LHCN-M2 (cell line): ENCODE results near the gene IDI2. TPM values are rescaled to one million over a fixed set of nuclear protein-coding genes. Genes with fewer than 3 reads are reported as not detected.

Experiments
- DNase-seq: peaks from one replicate; pipeline ENCODE4 v3.0.0-alpha.2; 2012; ENCODE audit warnings: low read depth
- total RNA-seq: library from RNA; depleted of rRNA; stranded (reverse); fragments of >200 nt; gene quantifications from 2 replicates; pipeline ENCODE4 v1.2.3, GENCODE V29; 2014

IDI2 gene
- total RNA-seq, 1 experiment from 2014 or later = not detected

DNA sequence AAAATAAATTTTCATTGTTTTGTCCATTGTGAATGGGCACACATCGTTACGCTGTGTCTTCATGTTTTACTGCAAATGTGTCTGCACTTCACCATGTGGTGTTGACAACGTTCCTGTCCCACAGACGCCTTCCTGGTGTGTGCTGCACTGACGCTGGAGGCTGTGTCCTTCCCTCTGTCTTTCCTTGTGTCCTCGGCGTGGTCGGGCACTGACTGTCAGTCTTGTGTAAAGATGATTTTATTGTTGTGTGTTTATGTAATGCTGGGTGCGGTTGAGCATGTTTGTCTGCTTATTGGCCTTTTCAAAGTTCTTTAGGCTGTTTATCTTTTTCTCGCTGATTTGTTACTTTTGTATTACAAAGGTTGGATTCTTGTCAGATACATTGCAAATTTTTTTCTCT is 18.1 kb downstream of the IDI2 start:
- DNase-seq = no peak

DNA sequence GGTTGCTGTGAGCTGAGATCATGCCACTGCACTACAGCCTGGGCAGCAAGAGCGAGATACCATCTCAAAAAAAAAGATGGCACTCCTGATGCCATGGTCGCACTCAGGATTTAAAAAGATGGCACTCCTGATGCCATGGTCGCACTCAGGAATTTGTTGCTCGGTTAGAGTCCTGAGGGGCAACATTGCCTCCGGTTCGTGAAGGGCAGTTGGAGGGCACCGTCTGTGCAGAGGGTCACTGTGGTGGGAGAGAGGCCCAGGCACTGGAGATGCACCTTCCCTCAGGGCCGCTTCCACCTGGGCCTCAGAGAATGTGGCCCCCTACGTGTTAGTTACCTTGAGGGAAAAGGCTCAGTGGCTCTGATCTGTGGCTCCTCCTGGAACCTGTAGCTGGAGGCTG is 19.1 kb downstream of the IDI2 start:
- no peak for DNase-seq

DNA sequence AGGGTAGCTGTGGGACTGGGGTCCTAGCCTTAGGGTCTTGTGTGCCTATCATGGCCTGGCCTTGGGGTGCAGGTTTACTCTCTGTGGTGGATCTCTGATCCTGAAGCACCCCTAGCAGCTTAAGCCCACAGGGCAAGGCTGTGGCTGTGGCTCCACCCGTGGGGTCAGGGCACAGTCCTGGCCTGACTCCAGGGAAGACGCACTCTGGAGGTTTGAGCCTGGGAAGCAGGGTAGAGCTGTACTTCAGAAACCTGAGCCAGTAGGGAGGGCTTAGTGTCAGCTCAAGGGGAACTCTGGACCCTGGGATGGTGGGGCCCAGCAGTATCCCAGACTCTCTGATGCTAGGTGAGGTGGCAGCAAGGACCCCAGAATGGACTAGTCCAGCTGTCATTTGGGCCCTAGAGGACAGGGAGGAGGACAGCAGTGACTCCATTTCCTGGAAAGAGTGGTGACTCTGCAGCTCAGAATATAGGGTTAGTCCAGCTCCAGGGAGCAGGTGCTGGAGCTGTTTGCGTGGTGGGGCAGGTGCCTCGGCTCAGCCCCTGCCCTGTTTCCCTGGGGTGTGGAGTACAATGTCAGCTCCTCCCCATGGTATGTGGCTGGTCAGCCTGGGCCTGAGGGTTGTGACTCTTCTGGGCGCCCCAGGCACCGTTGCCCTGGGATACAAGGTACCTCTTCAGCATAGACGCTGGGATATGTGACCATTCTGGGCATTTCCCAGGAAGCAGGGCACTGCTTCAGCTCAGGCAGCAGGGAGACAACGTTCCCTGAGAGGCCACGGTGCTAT is 21.6 kb downstream of the IDI2 start:
- DNase-seq = no peak

DNA sequence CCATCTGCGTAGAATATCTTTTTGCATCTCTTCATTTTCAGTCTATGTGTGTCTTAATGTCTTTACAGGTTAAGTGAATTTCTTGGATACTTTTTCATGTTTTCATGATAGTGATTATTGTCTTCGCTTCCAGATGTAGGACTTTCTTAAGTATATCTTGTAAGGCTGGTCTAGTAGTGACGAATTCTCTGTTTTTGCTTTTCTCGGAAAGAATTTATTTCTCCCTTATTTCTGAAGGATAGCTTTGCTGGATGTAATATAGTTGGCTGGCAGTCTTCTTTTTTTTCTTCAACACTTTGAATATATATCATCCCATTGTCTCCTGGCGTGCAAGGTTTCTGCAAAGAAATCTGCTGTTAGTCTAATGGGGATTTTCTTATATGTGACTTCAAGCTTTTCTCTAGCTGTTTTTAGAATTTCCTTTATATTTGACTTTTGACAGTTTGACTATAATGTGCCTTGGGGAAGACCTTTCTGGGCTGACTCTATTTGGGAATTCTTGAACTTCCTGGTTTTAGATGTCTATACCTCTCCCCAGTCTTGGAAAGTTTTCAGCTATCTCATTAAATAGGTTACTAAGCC is 23.1 kb downstream of the IDI2 start:
- DNase-seq = no peak

DNA sequence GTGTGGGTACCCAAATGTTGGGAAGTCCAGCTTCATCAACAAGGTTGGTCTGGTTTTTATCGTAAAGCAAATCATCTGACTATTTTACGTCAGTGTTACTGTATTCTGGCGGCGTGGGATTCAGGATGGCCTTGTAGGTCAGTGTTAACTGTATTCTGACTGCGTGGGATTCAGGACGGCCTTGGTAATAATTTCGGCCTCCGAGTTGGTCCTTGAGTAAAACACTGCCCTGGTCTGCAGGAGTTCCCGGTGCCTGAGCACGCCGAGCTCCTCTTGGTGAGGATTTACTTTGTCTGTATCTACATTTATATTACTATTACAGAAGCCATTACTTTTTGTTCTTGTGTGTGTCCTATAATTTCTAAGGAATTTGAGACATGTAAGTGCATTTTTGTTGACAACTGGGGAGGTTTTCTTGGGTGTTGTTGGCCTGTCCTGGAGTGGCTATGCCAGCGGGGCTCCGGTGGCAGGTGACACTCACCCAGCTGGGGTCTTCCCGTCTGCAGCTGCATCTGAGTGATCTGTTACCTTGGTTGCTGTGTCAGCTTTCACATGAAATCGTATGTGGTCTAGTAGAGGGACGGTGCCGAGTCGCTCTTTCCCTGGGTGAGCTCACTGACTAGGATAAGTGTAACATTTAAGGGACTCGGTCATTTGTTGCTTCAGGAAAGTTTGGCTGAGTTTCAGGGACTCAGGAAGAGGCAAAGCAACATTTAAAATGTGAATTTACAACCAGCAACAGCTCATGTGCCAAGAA is 28.2 kb downstream of the IDI2 start:
- no peak for DNase-seq

DNA sequence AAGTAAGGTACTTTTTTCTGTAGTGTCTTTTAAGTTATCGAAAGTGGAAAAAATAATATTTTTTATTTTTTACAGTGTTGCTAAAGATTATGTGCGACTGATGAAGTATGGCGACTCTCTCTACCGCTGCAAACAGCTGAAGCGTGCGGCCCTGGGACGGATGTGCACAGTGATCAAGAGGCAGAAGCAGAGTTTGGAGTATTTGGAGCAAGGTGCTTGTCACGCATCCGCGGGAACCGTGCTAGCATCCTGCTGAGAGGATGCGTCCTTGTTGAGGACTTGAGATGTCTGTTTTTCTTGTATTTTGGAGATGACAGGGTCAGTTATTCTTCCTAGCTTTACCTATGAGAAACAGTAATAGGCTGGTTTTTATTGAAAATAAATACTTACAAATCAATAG is 29.6 kb downstream of the IDI2 start:
- DNase-seq = no peak

DNA sequence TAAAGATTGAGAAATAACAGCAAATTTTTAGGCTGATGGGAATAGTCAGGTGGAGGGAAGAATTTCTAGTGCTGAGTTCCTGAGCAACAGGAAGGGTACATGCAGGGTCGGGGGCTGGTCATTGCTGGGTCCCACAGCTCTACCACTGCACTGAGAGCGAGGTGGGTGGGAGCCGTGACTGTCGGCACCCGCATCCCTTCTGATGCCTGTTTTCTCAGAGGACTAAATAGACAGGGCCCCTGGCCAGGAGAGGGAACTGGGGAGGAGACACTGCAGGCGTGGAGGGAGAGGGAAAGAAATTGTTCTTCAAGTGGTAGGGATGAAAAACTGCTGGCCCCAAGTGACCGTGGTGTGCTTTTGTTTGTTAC is 30.1 kb downstream of the IDI2 start:
- DNase-seq = no peak

DNA sequence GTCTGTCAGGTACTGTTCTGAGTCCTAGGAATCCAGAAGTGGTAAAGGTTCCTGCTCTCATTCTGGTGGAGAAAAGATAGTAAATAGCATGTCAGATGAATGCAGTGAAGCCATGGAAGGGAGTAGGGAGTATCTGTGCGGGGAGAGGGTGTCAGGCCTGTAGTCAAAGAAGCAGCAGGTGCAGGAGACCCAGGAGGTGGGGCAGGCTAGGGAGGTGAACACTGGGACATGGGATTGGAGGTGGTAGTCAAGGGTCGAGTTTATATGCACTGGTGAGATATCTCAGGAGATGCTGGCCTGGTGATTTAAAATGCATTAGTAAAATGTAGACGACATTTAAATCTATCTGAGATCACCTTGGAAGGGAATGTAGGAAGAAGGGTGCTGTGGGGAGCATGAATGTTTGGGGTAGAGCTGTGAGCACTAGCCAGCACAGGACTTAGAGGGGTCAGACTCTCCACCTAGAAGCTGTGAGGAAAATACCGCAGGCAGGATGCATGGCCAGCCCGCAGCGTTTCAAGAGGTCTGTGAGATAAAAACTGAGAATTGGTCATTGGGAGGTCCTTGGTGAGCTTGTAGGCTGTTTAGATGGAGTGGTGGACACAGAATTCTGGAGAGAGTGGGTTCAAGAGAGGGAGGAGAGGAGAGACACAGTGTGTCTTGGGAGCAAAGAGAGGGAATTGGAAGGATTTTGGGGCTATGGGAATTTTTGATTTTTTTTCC is 30.7 kb downstream of the IDI2 start:
- DNase-seq = no peak

DNA sequence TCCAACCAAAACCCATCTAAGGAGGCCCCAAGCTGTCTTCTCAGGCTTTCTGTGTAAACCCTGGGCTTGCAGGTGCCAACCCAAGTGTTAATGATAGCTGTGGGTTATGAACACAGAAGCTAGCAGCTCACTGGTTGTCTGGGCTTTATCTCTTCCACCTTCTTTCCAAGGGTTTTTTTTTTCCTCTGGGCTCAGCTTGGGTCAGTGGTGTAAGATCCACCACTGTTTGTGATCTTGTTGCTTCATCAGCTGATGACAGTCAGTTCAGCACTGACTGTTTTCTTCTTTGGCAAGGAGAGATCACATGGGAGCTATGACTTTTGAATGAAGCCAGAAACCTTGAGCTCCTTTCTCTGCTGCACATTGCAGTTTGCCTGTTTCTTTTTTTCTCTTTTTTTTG is 32.8 kb downstream of the IDI2 start:
- DNase-seq = no peak

DNA sequence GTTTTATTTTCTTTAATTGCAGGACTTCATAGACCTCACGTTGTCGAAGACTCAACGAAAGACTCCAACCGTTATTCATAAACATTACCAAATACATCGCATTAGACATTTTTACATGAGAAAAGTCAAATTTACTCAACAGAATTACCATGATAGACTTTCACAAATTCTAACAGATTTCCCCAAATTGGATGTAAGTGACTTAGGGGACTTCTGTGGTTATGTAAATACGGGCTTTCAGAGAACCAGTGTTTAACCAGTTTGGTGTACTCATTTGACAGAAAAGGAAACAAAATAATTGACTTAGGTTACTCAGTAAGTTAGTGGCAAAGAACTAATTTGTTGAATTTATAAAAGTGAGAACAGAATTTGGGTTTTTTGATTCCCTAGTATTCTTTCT is 33.2 kb downstream of the IDI2 start:
- no peak for DNase-seq

DNA sequence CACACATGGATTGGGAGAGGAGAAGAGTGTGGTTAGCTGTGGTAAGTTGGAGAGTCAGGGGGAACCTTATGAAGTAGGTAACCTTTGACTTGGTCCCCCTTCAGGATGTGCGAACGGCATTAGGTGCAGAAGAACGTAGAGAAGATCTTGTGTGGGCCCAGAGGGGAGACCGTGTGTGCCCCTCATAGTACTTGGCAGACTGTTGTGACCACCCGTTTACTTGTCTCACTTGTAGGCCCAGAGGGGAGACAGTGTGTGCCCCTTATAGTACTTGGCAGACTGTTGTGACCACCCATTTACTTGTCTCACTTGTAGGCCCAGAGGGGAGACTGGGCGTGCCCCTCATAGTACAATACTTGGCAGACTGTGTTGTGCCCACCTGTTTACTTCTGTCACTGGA is 34.9 kb downstream of the IDI2 start:
- no peak for DNase-seq

DNA sequence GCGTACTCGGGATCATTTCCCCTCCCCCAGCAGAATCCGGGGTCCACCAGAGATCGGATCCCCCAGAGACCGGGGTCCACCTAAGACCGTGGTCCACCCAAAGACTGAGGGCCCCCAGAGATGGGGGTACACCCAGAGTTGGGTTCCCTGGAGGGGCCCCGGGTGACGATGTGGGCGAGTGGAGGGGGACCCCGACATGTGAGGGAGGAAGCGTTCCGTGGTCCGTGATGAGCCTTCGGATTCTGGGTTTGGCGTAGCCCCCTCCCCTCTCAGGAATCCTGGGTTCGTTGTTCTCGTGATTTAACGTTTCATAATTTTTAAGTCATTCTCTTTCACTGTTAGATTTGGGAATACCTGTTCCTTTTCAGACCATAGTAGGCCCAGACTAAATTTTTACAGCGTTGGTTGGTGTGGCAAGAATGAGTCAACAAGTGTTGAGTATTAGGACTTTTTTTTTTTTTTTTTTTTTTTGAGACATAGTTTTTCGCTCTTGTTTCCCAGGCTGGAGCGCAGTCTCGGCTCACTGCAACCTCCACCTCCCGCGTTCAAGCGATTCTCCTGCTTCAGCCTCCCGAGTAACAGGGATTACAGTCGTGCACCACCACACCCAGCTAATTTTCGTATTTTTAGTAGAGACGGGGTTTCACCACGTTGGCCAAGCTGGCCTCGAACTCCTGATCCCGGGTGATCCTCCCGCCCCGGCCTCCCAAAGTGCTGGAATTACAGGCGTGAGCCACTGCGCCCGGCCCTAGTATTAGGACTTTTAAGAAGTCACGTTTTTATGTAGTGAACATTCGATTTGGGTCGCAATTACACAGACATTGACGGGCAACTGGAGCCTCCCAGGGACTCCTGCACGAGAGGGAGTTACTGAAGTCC is 36.8 kb downstream of the IDI2 start:
- DNase-seq = peak; percentile 19

DNA sequence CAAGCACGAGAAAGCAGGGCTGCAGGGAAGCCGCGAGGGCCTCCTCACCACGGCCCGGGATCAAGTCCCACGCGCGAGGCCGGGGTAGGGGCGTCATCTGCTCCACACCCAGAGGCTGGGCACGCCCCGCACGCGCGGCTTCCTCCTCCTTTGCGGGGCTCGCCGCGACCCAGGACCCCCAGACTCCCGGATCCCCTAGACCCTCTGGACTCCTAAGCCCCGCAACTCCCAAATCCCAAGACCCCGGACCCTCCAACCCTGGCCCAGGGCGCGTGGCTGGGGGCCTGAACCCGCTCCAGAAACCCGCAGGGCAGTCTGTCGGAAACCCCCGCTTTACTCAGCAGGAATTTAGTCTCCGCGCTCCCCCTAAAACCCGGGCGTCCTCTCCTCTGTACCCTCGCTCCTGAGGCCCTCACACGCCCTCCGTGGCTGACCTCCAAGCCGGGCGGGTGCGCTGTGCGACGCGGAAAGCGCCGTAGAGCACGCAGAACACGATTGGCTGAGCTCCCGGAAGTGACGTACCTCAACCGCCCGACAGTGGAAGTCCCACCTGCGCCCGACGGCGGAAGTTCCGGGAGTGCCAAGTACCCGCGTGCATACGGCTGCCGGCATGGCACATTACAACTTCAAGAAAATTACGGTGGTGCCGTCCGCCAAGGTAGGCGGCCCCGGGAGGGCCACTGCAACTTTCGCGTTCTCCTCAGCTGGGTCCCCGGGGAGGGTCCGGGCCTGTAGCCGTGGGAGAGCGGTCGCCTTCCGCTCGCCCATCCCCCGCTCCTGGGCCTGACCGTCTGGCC is 37.6 kb downstream of the IDI2 start, which contains the start of gene GTPBP4:
Gene GTPBP4, plus strand, starts transcription at position 565 of the 797 bp plus-strand sequence. Its CDS starts 46 bp downstream, at position 611.
- peak; percentile 95 for DNase-seq

DNA sequence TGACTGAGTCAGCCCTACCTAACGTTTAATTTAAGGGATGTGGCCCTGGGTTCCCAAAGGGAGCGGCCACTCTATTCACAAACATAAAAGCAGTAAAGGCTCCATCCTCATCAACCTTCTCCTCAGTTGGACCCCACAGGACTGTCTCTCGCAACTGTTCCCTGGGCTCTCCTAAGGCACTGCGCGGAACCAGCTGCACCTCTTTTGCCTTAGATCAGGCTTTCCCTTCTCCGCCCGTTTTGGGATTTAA is 38.1 kb downstream of the IDI2 start:
- peak; percentile 25 for DNase-seq

DNA sequence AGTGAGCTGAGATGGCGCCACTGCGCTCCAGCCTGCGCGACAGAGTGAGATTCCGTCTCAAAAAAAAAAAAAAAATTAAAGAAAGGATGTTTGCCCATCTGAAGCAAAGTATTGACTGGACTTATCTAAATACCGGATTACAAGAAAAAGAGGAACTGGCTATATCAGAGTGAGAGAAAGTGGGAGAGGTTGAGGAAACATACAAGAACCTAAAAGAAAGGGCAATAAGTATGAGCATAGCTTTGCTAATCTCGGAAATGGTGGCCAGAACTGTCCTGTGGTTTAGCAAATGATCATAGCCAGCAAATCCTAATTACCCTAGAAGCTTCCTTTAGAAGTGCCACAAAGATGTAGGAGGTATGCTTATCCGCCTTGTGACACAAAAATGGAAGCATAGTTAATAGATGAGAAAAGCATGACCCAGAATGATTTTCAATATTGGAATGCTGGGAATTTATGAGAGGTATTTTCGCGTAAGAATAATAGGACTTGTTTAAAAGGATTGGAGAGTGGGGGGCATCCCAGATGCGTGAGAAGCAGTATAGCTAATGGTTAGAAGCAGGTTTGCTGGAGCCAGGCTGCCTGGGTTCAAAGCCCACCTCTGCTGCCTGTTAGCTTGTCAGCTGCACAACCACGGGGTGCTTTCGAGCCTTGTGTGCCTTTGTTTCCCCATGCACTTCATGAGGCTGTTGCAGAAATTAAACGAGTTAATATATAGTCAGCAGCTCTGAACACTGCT is 38.6 kb downstream of the IDI2 start:
- peak; percentile 49 for DNase-seq

DNA sequence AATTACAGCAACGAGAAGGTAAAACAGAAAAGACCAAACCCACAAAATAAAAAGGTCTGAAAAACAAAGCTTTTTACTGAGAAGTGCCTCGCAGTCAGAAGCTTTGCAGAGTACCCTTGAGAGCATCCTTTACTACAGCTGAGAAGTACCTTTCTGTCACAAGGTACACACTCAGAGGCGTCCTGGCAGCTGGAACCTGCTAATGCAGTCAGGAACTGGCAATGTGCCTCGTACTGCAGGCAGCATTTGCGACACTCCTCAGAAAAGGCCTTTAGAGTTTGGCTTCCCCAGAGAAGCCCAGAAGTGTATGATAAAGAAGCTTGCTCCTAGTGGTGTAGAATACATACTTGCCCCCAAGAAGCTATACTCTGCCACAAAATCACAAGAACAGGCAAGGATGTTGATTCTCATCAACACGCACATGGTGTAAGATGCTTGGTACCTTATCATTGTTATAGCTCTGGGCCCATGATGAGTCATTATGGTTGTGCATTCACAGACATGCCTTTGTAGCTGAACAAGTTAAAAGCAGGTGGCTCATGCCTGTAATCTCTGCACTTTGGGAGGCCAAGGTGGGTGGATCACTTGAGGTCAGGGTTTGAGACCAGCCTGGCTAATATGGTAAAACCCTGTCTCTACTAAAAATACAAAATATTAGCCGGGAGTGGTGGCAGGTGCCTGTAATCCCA is 39.4 kb downstream of the IDI2 start:
- DNase-seq = peak; percentile 37

DNA sequence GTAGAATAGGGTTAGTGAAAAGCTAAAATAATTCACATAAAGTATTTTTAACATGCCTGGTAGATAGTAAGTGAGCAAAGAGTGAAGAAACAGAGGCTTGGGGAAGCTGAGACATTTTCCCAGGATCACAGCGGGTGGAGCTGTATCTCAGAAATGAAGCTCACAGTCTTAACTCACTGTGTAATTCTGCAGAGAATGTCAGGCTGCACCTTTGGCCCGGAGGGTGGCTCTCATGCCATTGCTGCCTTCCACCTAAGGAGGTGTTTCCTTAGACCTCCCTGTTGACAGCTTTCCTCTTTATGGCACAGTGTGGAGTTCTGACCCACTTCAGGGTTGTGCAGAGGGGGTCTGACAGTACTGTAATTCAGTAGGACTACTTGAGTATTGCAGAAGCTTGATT is 40.3 kb downstream of the IDI2 start:
- no peak for DNase-seq

DNA sequence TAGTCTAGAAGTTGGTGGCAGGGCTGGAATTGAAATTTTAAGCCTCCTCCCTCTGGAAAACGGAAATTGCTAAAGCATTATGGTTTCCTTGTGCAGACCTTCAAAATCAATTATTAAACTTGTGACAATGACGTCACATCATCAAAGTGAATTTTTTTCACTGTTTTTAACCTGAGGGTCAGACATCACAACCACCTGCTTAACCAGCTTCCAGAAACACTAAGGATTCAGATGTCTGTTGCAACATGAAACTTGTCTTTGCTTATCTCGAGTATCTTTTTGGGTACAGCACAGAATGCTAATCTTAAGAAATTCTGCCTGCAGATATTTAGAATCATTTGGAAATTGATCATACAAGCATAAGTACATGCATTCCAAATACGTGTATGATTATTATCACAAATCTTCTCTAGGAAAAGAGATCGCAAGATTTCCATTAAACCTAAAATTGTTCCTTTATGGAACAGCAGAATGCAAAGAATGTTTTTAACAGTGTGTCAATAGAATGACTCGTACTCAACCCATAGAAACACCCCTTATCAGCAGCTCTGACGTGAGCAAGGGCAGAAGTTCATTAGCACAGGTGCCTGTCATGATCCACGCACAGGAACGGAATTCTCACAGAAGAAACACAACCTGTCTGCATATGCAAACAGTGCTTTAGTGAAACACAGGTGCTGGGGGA is 41.5 kb downstream of the IDI2 start:
- no peak for DNase-seq

DNA sequence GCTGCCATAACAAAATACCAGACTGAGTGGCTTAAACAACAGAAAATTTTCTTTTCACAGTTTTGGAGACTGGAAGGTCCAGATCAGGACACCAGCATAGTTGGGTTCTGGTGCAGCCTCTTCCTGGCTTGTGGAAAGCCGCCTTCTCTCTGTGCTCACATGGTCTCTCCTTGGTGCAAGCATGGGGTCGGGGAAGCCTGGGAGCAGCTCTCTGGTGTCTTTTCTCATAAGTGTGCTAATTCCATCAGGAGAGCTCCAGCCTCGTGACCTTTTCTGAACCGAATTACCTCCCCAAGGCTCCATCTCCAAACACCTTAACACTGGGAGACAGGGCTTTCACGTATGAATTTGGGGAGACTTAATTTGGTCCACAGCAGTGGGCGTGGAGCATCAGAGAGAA is 42.3 kb downstream of the IDI2 start:
- no peak for DNase-seq
